Keratinocyte (primary cell): ENCODE data around the gene DNAJC18. TPM values are rescaled to one million over a fixed set of nuclear protein-coding genes. Genes with fewer than 3 reads are reported as not detected.

Source experiments
- DNase-seq: peaks from one replicate; pipeline ENCODE4 v3.0.0-alpha.2; 2011; ENCODE audit warnings: low read depth, missing footprints, low spot score
- FAIRE-seq: peaks from 2 replicates; lab custom pipeline; 2011; peaks lifted over from hg19 to GRCh38; lab: Jason Lieb, UNC
- H2AFZ ChIP-seq: 2 replicates; pipeline ENCODE4 v1.6.0; 2012; ENCODE audit warnings: low read length, control low read depth, inconsistent platforms; ENCODE audit not compliant: control insufficient read depth
- H3K27ac ChIP-seq: 2 replicates; pipeline ENCODE4 v1.5.1; 2011; ENCODE audit warnings: low read length; ENCODE audit not compliant: control insufficient read depth, insufficient read depth
- H3K27me3 ChIP-seq: 3 replicates; pipeline ENCODE4 v1.6.0; 2011; ENCODE audit warnings: low read length; ENCODE audit not compliant: control insufficient read depth, insufficient read depth; ENCODE audit errors: extremely low read depth
- H3K36me3 ChIP-seq, 2 experiments: 2 replicates in 1 of 2; 3 replicates in 1 of 2; pipeline ENCODE4 v1.5.1; 2011; ENCODE audit warnings: low read length in 2 of 2, mild to moderate bottlenecking in 1 of 2; ENCODE audit not compliant: control insufficient read depth in 2 of 2, insufficient read depth in 2 of 2; ENCODE audit errors: extremely low read depth in 1 of 2
- H3K4me1 ChIP-seq: 3 replicates; pipeline ENCODE4 v1.5.1; 2011; ENCODE audit warnings: low read length; ENCODE audit not compliant: control insufficient read depth, insufficient read depth; ENCODE audit errors: extremely low read depth
- H3K4me2 ChIP-seq: 3 replicates; pipeline ENCODE4 v1.6.0; 2011; ENCODE audit warnings: low read depth, low read length; ENCODE audit not compliant: control insufficient read depth, insufficient read depth; ENCODE audit errors: extremely low read depth
- H3K4me3 ChIP-seq, 3 experiments: fragments of 200-600 bp in 1 of 3; sonication (generic) in 1 of 3; 2 replicates in 2 of 3; 3 replicates in 1 of 3; pipeline ENCODE4 v1.5.1; 2011 to 2016; ENCODE audit warnings: low read length in 3 of 3, mild to moderate bottlenecking in 3 of 3, control low read depth in 2 of 3, inconsistent platforms in 1 of 3, low read depth in 1 of 3, mixed read lengths in 1 of 3, mixed run types in 1 of 3, moderate library complexity in 1 of 3; ENCODE audit not compliant: control insufficient read depth in 2 of 3, insufficient read depth in 2 of 3; ENCODE audit errors: extremely low read depth in 1 of 3
- H3K79me2 ChIP-seq: 2 replicates; pipeline ENCODE4 v1.6.0; 2012; ENCODE audit warnings: low read length; ENCODE audit not compliant: control insufficient read depth, insufficient read depth
- H3K9ac ChIP-seq: 3 replicates; pipeline ENCODE4 v1.6.0; 2011; ENCODE audit warnings: low read length; ENCODE audit not compliant: control insufficient read depth, insufficient read depth; ENCODE audit errors: extremely low read depth
- H3K9me1 ChIP-seq: 3 replicates; pipeline ENCODE4 v1.6.0; 2011; ENCODE audit warnings: low read length; ENCODE audit not compliant: control insufficient read depth, insufficient read depth; ENCODE audit errors: extremely low read depth
- H3K9me3 ChIP-seq: 2 replicates; pipeline ENCODE4 v1.5.1; 2012; ENCODE audit warnings: low read depth, low read length; ENCODE audit not compliant: control insufficient read depth
- H4K20me1 ChIP-seq: 3 replicates; pipeline ENCODE4 v1.6.0; 2011; ENCODE audit warnings: low read length; ENCODE audit not compliant: control insufficient read depth, insufficient read depth; ENCODE audit errors: extremely low read depth
- CTCF ChIP-seq, 3 experiments: IDR thresholded peaks in 1 of 3; conservative IDR thresholded peaks in 1 of 3; optimal IDR thresholded peaks in 1 of 3; 2 replicates in 2 of 3; 3 replicates in 1 of 3; pipeline versions ENCODE3 to v1.5.1; 2011; ENCODE audit warnings: low read length in 3 of 3, mild to moderate bottlenecking in 3 of 3, moderate library complexity in 2 of 3, control low read depth in 1 of 3, inconsistent platforms in 1 of 3; ENCODE audit not compliant: insufficient read depth in 2 of 3; ENCODE audit errors: extremely low read depth in 1 of 3
- EZH2 ChIP-seq: IDR thresholded peaks from one replicate; pipeline ENCODE4 v1.6.1; 2012; ENCODE audit warnings: inconsistent platforms, mild to moderate bottlenecking, low read length, moderate library complexity
- dilution Hi-C: fragments of 300-500 bp; cut with MboI; formaldehyde crosslinking; loops from one replicate; pipeline ENCODE4 v1.7.0; 2020; ENCODE audit warnings: low sequenced_read_pairs; ENCODE audit not compliant: extremely low pct_ligation_motif_present
- polyA plus RNA-seq, 5 experiments: library from polyadenylated mRNA; depleted of rRNA in 3 of 5; stranded (reverse) in 3 of 5; stranded (forward) in 1 of 5; unstranded in 1 of 5; fragments of >200 nt; gene quantifications; 1 replicate in 1 of 5; 2 replicates in 3 of 5; 3 replicates in 1 of 5; pipeline versions ENCODE4 v1.2.1 to v1.2.3, GENCODE V29; 2011 to 2012; ENCODE audit warnings: missing spikeins in 2 of 5, low read depth in 1 of 5, low replicate concordance in 1 of 5
- small RNA-seq, 3 experiments: library from RNA; depleted of rRNA; stranded (forward); fragments of <200 nt; gene quantifications; one replicate each; pipeline ENCODE3, GENCODE V24; 2012; ENCODE audit warnings: low read depth in 3 of 3, low replicate concordance in 1 of 3; ENCODE audit not compliant: insufficient read length in 3 of 3

Gene DNAJC18
- polyA plus RNA-seq, 1 donor (not counting 4 experiments of a cell fraction or from before 2014, with no cell fraction given) = 6.6 TPM

- Histone ChIP-seq H3K9me1 (no peaks in the 10 kb centered on the region), H3K9me3 (no peaks in the 10 kb centered on the region), H3K4me3 (no peak overlapping the region), H3K9ac (no peak overlapping the region), H3K4me2 (no peak overlapping the region), H4K20me1 (no peaks in the 10 kb centered on the region), H3K79me2 (peaks cover 39% of the 10 kb centered on the region), H3K36me3 (peaks cover 7 to 8% of the 10 kb centered on the region in 2 experiments), H3K27me3 (no peaks in the 10 kb centered on the region), H2AFZ (no peak overlapping the region), H3K4me1 (no peaks in the 10 kb centered on the region), H3K27ac (peak overlapping the region; percentile 28)
- TF ChIP-seq EZH2 (no peak), CTCF (optimal IDR thresholded peaks at IDR 0.05 in 1 of 3, IDR thresholded peaks at IDR 0.05 in 1 of 3, conservative IDR thresholded peaks at IDR 0.05 in 1 of 3; ENCODE audit: extremely low read depth in 1 of 3, insufficient read depth in 2 of 3, low read length in 3 of 3) (no peak)
- DNase-seq (no peak), FAIRE-seq (no peak)
- dilution Hi-C loops = no loop called here
Measured at GRCh38 chr5:139361835-139362429, 77.4 kb downstream of the DNAJC18 start.

GRCh38 chr5:139360384-139360783 lies 78.9 kb downstream of the DNAJC18 start:
- H3K9ac ChIP-seq = no peak overlapping the region
- no peaks in the 10 kb centered on the region for H3K9me1 ChIP-seq
- no peak for TF ChIP-seq EZH2
- TF ChIP-seq CTCF (optimal IDR thresholded peaks at IDR 0.05 in 1 of 3, IDR thresholded peaks at IDR 0.05 in 1 of 3, conservative IDR thresholded peaks at IDR 0.05 in 1 of 3; ENCODE audit: extremely low read depth in 1 of 3, insufficient read depth in 2 of 3, low read length in 3 of 3) = no peak
- H3K79me2 ChIP-seq = peaks cover 51% of the 10 kb centered on the region
- DNase-seq (no peak), FAIRE-seq (no peak)
- dilution Hi-C loops = no loop called here
- no peak overlapping the region for H3K4me3 ChIP-seq
- no peaks in the 10 kb centered on the region for H4K20me1 ChIP-seq
- H3K4me2 ChIP-seq = no peak overlapping the region
- H2AFZ ChIP-seq = no peak overlapping the region
- no peaks in the 10 kb centered on the region for H3K4me1 ChIP-seq
- H3K36me3 ChIP-seq = peaks cover 2 to 3% of the 10 kb centered on the region in 2 experiments
- H3K27ac ChIP-seq = no peak overlapping the region
- H3K9me3 ChIP-seq = no peaks in the 10 kb centered on the region
- no peaks in the 10 kb centered on the region for H3K27me3 ChIP-seq

Small RNA genes lying within 50 kb of the gene (small RNA-seq; reads per million reads assigned to genes)
- gene RNU5B-4P = 0 reads per million in 3 experiments

Other genes starting within 250 kb of the DNAJC18 start
- gene SIL1, start 241.2 kb downstream of the DNAJC18 start, polyA plus RNA-seq = 39.9 to 48.2 TPM (median 45.4 TPM) in 3 replicates
- 81.6 to 122 TPM (median 82.8 TPM) in 3 replicates for gene MATR3, start 145.8 kb downstream of the DNAJC18 start, polyA plus RNA-seq
- 31.0 to 65.6 TPM (median 43.8 TPM) in 3 replicates for gene PAIP2, start 97.7 kb downstream of the DNAJC18 start, polyA plus RNA-seq
- 0.03 TPM in 1 of 3 replicates, not detected in the others for gene SLC23A1, start 56.2 kb downstream of the DNAJC18 start, polyA plus RNA-seq
- gene MZB1, start 49.6 kb downstream of the DNAJC18 start, polyA plus RNA-seq = 0.13 to 0.27 TPM in 2 of 3 replicates, not detected in the other
- gene PROB1, start 44.4 kb downstream of the DNAJC18 start, polyA plus RNA-seq = 0.22 to 0.32 TPM (median 0.26 TPM) in 3 replicates
- 2.7 to 4.9 TPM (median 4.0 TPM) in 3 replicates for gene SPATA24, start 35.4 kb downstream of the DNAJC18 start, polyA plus RNA-seq
- gene ECSCR, start 23.2 kb upstream of the DNAJC18 start, polyA plus RNA-seq = not detected in 3 replicates
- not detected in 3 replicates for gene SMIM33, start 31.5 kb upstream of the DNAJC18 start, polyA plus RNA-seq
- 25.2 to 38.1 TPM (median 26.0 TPM) in 3 replicates for gene STING1, start 43.2 kb upstream of the DNAJC18 start, polyA plus RNA-seq
- 49.8 to 127 TPM (median 65.7 TPM) in 3 replicates for gene UBE2D2, start 121.8 kb upstream of the DNAJC18 start, polyA plus RNA-seq
- 0.59 to 1.7 TPM (median 1.0 TPM) in 3 replicates for gene CXXC5, start 208.8 kb upstream of the DNAJC18 start, polyA plus RNA-seq